GM18909 (cell line): Measurements from ENCODE around the gene DDR2.
"Not testable (repeated sequence)": the region's sequence is repeated elsewhere in the genome, so short reads cannot be mapped to it uniquely, and the experiment has no call there.

ENCODE experiments used
- ATAC-seq: cut with Tn5 transposase; IDR thresholded peaks from one replicate; pipeline ENCODE4 v1.9.1; 2021; ENCODE audit warnings: mild to moderate bottlenecking; ENCODE audit not compliant: unreplicated experiment, poor library complexity

The DDR2 gene

GRCh38 chr1:162716123-162716522, 83.9 kb downstream of the DDR2 start:
- ATAC-seq: no peak

GRCh38 chr1:162716552-162716951, 84.3 kb downstream of the DDR2 start:
- no peak for ATAC-seq

GRCh38 chr1:162717548-162718184, 85.4 kb downstream of the DDR2 start:
- no peak for ATAC-seq

DNA sequence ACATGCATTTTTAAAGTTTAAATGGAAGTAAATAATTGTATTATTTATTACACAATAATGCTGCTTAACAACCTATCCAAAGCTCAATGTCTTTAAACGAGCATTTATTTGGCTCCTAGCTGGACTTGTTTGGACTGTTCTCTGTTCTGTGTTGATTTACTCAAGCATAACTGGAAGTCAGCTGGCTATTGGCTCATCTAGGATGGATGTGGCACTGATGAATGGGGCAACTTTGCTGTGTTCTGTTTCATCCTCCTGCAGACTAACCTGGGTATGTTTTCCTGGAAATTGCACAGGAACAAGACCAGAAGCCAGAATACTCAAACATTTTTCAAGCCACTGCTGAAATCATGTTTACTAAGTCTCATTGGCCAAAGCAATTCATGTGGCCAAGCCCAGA, 87.4 kb downstream of the DDR2 start:
- no peak for ATAC-seq

DNA sequence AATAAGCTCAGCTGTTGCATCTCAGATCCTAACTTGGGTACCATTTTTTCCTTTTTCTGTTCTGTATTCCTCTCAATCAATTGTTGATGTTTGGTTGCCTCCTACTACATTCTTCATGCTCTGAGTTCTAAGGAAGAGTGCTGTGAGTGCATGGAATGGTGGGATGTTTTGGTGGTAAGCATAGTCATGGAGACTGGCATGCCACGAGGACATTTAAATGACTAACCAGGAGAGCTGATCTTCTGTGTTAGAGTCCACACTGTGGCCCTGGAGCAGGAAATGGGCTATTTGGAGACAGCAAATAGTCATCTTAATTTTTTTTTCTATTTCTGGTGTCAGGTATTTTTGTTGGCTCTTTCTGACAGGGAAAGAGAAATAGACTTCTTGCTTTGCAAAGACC, 88.7 kb downstream of the DDR2 start:
- ATAC-seq: no peak

DNA sequence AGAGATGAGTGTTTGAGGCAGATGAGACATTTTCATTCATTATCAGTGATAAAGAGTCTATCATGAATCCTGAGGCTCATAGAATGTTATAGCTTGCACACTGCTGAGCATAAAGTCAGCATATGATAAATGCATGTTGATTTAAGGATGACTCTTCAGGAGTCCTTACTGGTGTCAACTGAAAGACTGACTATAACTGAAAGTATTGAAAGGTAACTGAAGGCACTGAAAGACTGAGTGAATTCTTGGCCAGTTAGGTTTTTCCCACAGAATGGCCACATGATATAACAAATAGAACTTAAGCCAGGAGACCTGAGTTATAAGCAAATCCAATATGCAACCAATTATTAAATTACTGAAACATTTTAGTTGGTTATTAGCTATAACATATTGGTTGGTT, 89.2 kb downstream of the DDR2 start:
- no peak for ATAC-seq

- ATAC-seq: no peak
These were observed 89.8 kb downstream of the DDR2 start for GRCh38 chr1:162722036-162722435.

GRCh38 chr1:162724583-162725120, 92.4 kb downstream of the DDR2 start:
- no peak for ATAC-seq

GRCh38 chr1:162725301-162725837, 93.1 kb downstream of the DDR2 start:
- ATAC-seq: no peak

DNA sequence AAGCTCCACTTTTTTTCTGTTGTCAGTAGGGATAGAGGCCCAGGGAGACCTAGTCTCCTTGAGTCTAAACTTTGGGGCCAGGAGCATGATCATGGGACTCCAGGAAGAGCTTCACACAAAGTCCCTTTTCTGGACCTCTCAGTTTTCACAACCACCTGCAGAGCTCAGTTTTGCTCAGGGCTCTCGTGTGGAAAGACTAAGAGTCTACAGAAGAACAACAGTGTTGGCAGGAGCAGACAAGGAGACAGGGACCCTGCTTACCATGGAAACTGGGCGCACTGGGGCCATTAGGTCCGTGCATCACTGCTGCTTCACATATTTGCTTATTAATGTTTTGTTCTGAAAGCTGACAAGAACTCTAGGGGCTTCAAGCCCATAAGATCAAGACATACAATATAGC, 94.3 kb downstream of the DDR2 start:
- no peak for ATAC-seq

DNA sequence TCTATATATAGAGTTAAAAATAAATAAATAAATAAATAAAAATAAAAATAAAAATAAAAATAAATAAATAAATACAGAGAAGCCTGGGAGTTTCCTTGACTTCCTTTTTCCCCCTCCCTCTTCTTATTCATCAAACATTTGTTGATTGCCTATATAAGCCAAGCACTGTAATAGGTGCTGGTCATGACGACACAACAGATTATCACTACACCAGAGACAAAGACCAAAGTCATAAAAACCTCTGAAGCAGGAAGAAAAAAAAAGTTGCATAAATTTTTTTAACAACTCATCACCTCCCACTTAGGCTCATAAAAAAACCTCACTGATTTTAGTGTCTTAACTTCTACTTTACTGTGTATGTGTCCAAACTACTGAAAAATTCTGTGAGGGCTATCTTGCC, 95.2 kb downstream of the DDR2 start:
- ATAC-seq: not testable (repeated sequence)

GRCh38 chr1:162728573-162728972, 96.3 kb downstream of the DDR2 start:
- no peak for ATAC-seq

- not testable (repeated sequence) for ATAC-seq
These were observed 97.0 kb downstream of the DDR2 start for GRCh38 chr1:162729195-162729774.

- no peak for ATAC-seq
These were observed 99.8 kb downstream of the DDR2 start for GRCh38 chr1:162732094-162732493.

GRCh38 chr1:162732566-162733335, 100.5 kb downstream of the DDR2 start:
- ATAC-seq: no peak

- no peak for ATAC-seq
These were observed 101.0 kb downstream of the DDR2 start for GRCh38 chr1:162733336-162733590.

- no peak for ATAC-seq
These were observed 101.8 kb downstream of the DDR2 start for GRCh38 chr1:162734047-162734446.

GRCh38 chr1:162736184-162736583, 103.9 kb downstream of the DDR2 start:
- no peak for ATAC-seq

GRCh38 chr1:162736633-162737067, 104.4 kb downstream of the DDR2 start:
- ATAC-seq: peak; percentile 81

DNA sequence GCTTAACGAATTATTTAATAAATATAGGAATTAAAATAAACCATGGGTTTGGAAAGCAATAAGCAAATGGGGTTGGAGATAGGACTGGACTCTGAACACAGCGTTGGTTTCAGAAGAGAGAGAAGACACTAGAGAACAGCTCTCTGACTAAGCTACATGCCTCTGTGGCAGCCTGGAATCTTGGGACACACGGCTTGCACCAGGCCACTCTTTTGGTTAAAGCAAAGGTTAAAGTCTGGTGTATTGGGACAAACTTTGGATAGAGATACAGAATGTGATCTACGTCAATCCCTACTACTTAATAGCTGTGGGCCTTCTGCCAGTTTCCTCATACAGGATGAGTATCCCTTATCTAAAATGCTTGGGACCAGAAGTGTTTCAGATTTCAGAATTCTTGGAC, 108.5 kb downstream of the DDR2 start:
- ATAC-seq: no peak

DNA sequence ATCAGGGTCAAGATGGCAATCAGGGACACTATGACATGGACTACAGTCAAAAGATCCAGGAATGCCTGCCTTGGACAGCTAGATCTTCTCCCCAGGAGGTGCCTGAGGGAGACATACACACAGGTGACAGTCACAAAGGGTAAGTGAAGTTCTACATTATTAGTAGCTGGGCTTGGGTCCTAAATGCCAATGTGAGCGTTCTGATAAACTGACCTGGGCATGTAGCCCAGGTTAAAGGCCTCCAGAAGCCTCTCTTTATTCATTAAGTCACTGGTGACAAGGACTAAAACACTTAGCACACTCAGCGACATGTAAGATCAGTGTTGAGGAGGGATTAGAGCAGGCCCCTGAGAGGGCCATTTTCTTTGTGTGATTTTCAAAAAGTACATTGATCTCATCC, 109.3 kb downstream of the DDR2 start:
- no peak for ATAC-seq
